Measurements from ENCODE around the gene NEXMIF.
"Not testable (repeated sequence)": the region's sequence is repeated elsewhere in the genome, so short reads cannot be mapped to it uniquely, and the experiment has no call there.

NEXMIF gene

GRCh38 chrX:74788545-74789086 lies 136.6 kb downstream of the NEXMIF start:
- FAIRE-seq, result no peak

- no peak for FAIRE-seq
These were observed 140.6 kb downstream of the NEXMIF start for GRCh38 chrX:74784629-74785028.

GRCh38 chrX:74781507-74782034 lies 143.7 kb downstream of the NEXMIF start:
- no peak for FAIRE-seq

GRCh38 chrX:74779175-74779574 lies 146.1 kb downstream of the NEXMIF start:
- no peak for FAIRE-seq

GRCh38 chrX:74774988-74775387 lies 150.3 kb downstream of the NEXMIF start:
- FAIRE-seq, result no peak

GRCh38 chrX:74736450-74736849 lies 188.8 kb downstream of the NEXMIF start:
- FAIRE-seq, result no peak

- FAIRE-seq, result no peak
These were observed 220.0 kb downstream of the NEXMIF start for GRCh38 chrX:74705269-74705668.

GRCh38 chrX:74701343-74701742 lies 223.9 kb downstream of the NEXMIF start:
- not testable (repeated sequence) for FAIRE-seq

GRCh38 chrX:74684466-74684865 lies 240.8 kb downstream of the NEXMIF start:
- FAIRE-seq, result no peak

All from endometrium (tissue), 2 donors.